GM18870 (cell line): ENCODE results near the gene SESN2.
"Not testable (repeated sequence)": the region's sequence is repeated elsewhere in the genome, so short reads cannot be mapped to it uniquely, and the experiment has no call there.

Source experiments
- ATAC-seq: cut with Tn5 transposase; IDR thresholded peaks from one replicate; pipeline ENCODE4 v1.9.1; 2021; ENCODE audit warnings: moderate library complexity; ENCODE audit not compliant: unreplicated experiment

The SESN2 gene

GRCh38 chr1:28326515-28326914 is 67.2 kb downstream of the SESN2 start:
- ATAC-seq: no peak

DNA sequence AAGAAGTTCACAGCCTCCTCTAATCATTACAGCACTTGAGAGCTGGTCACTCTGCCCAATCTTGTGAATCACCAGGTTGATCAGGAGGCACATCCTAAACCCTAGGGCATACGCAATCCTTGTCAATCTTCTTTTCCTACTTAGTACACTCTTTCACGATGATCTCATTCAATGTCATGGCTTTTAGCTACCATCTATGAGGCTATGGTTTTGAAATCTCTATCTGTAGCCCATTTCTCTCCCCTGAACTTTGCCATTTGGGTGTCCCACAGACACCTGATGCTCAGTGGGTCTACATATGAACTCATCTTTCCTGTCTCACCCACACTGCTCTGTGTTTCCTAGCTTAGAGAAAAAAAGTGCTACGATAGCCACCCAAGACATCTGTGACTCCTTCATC is 67.7 kb downstream of the SESN2 start:
- ATAC-seq: no peak

- ATAC-seq: not testable (repeated sequence)
Observed at GRCh38 chr1:28327431-28327830, 68.1 kb downstream of the SESN2 start.

DNA sequence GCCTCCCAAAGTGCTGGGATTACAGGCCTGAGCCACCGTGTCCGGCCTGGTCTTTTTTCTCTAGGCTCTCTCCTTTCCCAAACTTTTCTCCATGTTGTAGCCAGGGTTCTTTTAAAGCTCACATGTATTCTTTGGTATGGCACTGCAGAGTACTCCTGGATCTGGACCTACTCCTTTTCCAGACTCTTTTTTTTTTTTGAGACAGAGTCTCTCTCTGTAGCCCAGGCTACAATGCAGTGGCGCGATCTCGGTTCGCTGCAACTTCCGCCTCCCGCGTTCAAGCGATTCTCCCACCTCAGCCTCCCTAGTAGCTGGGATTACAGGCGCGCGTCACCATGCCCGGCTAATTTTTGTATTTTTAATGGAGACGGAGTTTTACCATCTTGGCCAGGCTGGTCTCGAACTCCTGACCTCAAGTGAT is 68.9 kb downstream of the SESN2 start:
- no peak for ATAC-seq

DNA sequence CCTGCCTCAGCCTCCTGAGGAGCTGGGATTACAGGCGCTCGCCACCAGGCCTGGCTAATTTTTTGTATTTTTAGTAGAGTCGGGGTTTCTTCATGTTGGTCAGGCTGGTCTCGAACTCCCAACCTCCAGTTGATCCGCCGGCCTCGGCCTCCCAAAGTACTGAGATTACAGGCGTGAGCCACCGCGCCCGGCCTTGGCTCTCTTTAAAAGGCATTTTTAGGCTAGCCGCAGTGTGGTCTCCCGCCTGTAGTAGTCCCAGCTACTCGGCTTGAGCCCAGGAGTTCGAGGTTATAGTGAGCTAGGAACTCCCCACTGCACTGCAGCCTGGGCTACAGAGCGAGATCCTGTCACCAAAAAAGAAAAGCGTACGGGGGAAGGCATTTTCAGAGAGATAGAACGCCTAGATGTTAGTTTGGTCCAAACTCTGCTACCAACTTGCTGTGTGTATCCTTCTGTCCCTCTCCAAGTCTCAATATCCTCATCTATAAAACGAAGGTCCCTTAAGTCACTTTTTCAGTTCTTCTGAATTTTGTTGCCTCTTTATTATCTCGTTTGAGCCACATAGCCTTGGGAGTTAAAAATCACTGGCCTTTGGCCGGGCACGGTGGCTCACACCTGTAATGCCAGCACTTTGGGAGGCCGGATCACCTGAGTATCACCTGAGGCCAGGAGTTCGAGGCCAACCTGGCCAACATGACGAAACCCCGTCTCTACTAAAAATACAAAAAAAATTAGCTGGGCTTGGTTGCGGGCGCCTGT is 70.3 kb downstream of the SESN2 start:
- ATAC-seq: no peak
